Heart right ventricle (tissue), 16 donors: Measurements from ENCODE around the gene SERPINB13. TPM values are rescaled to one million over a fixed set of nuclear protein-coding genes. Genes with fewer than 3 reads are reported as not detected.

Source experiments
- ATAC-seq, 8 donors: fragments of 200-7000 bp; cut with Tn5 transposase; one replicate each; pipeline ENCODE4 v1.9.1; 2020; ENCODE audit warnings: mild to moderate bottlenecking in 8 of 8, moderate library complexity in 8 of 8, moderate number of reproducible peaks in 1 of 8
- DNase-seq, 2 donors: peaks; one replicate each; pipeline ENCODE4 v3.0.0-alpha.2; 2020
- H3K27ac ChIP-seq, 10 donors: fragments of 200-600 bp; sonication (generic) in 2 of 10; one replicate each; pipeline versions ENCODE4 v1.5.0 to v1.8.0; 2020 to 2022; ENCODE audit warnings: mild to moderate bottlenecking in 3 of 10
- H3K27me3 ChIP-seq, 7 donors: fragments of 200-600 bp; one replicate each; pipeline ENCODE4 v1.8.0; 2021 to 2022; ENCODE audit warnings: mild to moderate bottlenecking in 2 of 7
- H3K36me3 ChIP-seq, 9 donors: fragments of 200-600 bp; sonication (generic) in 1 of 9; one replicate each; pipeline versions ENCODE4 v1.5.0 to v1.8.0; 2020 to 2022; ENCODE audit warnings: mild to moderate bottlenecking in 2 of 9
- H3K4me1 ChIP-seq, 9 donors: fragments of 200-600 bp; sonication (generic) in 1 of 9; one replicate each; pipeline versions ENCODE4 v1.5.0 to v1.8.0; 2020 to 2022; ENCODE audit warnings: mild to moderate bottlenecking in 4 of 9
- H3K4me3 ChIP-seq, 10 donors: fragments of 200-600 bp; sonication (generic) in 2 of 10; one replicate each; pipeline versions ENCODE4 v1.5.0 to v1.8.0; 2020 to 2022; ENCODE audit warnings: mild to moderate bottlenecking in 7 of 10, moderate library complexity in 2 of 10
- H3K9me3 ChIP-seq, 11 donors: fragments of 200-600 bp in 10 of 11; sonication (generic) in 2 of 11; one replicate each; pipeline versions ENCODE4 v1.5.0 to v1.8.0; 2013 to 2022; ENCODE audit warnings: mild to moderate bottlenecking in 2 of 11, control low read depth in 1 of 11, moderate library complexity in 1 of 11
- CTCF ChIP-seq, 9 donors: fragments of 200-600 bp; sonication (generic) in 2 of 9; IDR thresholded peaks; one replicate each; pipeline versions ENCODE4 v1.5.0 to v1.8.0; 2021 to 2022; ENCODE audit warnings: antibody characterized with exemption in 9 of 9, mild to moderate bottlenecking in 5 of 9, moderate library complexity in 1 of 9
- WGBS, 2 donors: extraction: QIAGEN DNeasy Blood & Tissue Kit; methylation state at CpG; one replicate each; pipeline ENCODE4 v1.1.7; 2013; ENCODE audit warnings: inconsistent platforms in 1 of 2; 5-methylcytosine and 5-hydroxymethylcytosine counted together
- intact Hi-C, 10 donors: fragments of 100-400 bp; cut with DNase I; formaldehyde crosslinking; loops; one replicate each; pipeline versions ENCODE4 v1.11.1 to v1.14.2; 2022
- polyA plus RNA-seq, 2 donors: library from polyadenylated mRNA; stranded (reverse); fragments of 200-250 nt; gene quantifications; one replicate each; pipeline ENCODE4 v1.2.3, GENCODE V29; 2013
- total RNA-seq, 10 donors: library from RNA; stranded (reverse); fragmentation: NEBNext Ultra II Directional in 3 of 10; extraction: Animal tissue kit (Norgen Biotek cat#: 25700) in 3 of 10; gene quantifications; one replicate each; pipeline versions ENCODE4 v1.2.1 to v1.2.4, GENCODE V29; 2021 to 2023
- donor health status: Arrhythmogenic right ventricular cardiomyopathy.
- donor health status: ischemic (EF 13 %, LVEDD 7.1; RV severe dilation, severe dysfunction).
- donor health status: healthy with polysubstance abuse.
- donor health status: DM: no; HTN: yes; CAD: no.
- donor health status: DM: no; HTN: no; CAD: no.
- donor health status: ischemic (EF 25% LVEDD 6.9; RV normal size, moderate dysfunction).
- donor health status: ischemic (EF 25% LVEDD 5.7; RV mildly dilated, moderate dysfunction).
- donor health status: healthy.
- donor health status: DM: yes; HTN: yes; CAD: no.
- donor health status: Ischemic cardiomyopathy.
- donor health status: ischemic (EF 35%, LVEDD 5.7; RV mildly dilated, moderate dysfunction).
- donor health status: nonischemic (EF 11% LVEDD 7.7; RV severe dilation, severe dysfunction).
- donor health status: DM: yes; HTN: yes; CAD: no.
- donor health status: PGD.
- donor health status: ischemic (EF 29% LVEDD 5.4; RV normal size, mild dysfunction).
- donor health status: nonischemic (EF 23%, LVEDD 6.1; RV moderate dilation, normal function).

The SERPINB13 gene
- total and polyA plus RNA-seq, 12 donors = 0.04 TPM; not detected in 11

DNA sequence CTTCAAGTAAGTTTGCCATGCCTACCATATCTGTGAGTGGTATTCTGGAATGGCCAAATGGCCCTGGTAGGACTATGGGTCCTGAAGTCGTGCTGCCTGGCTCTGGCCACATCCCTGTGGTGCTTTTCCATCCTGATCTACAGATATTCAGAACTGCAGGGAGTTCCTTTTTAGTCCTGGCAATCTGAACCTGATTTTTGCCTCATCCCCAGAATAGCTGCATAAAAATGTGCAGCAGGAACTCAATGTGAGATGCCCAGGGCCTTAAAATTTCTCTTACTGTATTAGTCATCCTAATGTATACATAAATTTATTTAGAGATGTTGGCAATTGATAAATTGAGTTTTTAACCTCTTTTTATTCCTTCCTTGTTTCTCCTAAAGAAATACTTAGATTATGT, 5.3 kb downstream of the SERPINB13 start:
- peaks cover 0 to 5% (median 0%) of the 10 kb centered on the region in 9 donors for H3K4me1 ChIP-seq
- no peak for TF ChIP-seq CTCF (IDR thresholded peaks at IDR 0.05)
- no peak for DNase-seq
- peaks cover 0 to 3% (median 0%) of the 10 kb centered on the region in 7 donors for H3K27me3 ChIP-seq
- intact Hi-C loops = no loop called here
- H3K9me3 ChIP-seq = no peaks in the 10 kb centered on the region
- 33 to 47% methylated on average over 1 of the region's 1 CpG for WGBS, 2 donors
- H3K27ac ChIP-seq = no peak overlapping the region
- no peak overlapping the region for H3K4me3 ChIP-seq
- H3K36me3 ChIP-seq = no peaks in the 10 kb centered on the region
- no peak for ATAC-seq

DNA sequence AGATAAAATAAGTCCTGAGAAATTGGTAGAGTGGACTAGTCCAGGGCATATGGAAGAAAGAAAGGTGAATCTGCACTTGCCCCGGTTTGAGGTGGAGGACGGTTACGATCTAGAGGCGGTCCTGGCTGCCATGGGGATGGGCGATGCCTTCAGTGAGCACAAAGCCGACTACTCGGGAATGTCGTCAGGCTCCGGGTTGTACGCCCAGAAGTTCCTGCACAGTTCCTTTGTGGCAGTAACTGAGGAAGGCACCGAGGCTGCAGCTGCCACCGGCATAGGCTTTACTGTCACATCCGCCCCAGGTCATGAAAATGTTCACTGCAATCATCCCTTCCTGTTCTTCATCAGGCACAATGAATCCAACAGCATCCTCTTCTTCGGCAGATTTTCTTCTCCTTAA, 9.8 kb downstream of the SERPINB13 start:
- intact Hi-C loops = no loop called here
- H3K27me3 ChIP-seq = no peaks in the 10 kb centered on the region
- ATAC-seq = no peak
- H3K9me3 ChIP-seq = no peaks in the 10 kb centered on the region
- WGBS, 2 donors = 71 to 72% methylated on average over 14 of the region's 14 CpGs
- TF ChIP-seq CTCF (IDR thresholded peaks at IDR 0.05) = no peak
- no peaks in the 10 kb centered on the region for H3K4me1 ChIP-seq
- H3K4me3 ChIP-seq = no peak overlapping the region
- no peaks in the 10 kb centered on the region for H3K36me3 ChIP-seq
- DNase-seq = no peak
- no peak overlapping the region for H3K27ac ChIP-seq

DNA sequence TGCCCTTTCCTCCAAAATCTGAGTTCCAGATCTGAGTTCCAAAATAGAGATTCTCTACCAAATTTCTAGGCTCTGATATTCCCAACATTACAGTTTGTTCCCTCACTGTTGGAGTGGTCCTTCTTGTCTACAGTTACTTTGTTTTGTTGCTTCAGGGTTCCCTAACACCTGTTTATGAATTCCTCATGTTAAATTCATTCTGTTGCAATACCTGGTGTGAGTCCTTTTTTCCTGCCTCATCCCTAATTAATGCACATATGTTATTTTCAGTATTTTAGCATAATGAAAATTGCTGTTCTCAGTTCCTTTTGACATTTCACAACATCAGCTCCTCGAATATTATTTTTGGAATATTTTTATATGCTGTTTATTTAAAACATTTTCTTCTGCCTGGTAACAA, 16.2 kb downstream of the SERPINB13 start:
- TF ChIP-seq CTCF (IDR thresholded peaks at IDR 0.05) = no peak
- Histone ChIP-seq H3K9me3 (no peaks in the 10 kb centered on the region), H3K4me3 (no peak overlapping the region), H3K27me3 (no peaks in the 10 kb centered on the region), H3K4me1 (no peaks in the 10 kb centered on the region), H3K27ac (no peak overlapping the region), H3K36me3 (no peaks in the 10 kb centered on the region)
- intact Hi-C loops = no loop called here
- ATAC-seq (no peak), DNase-seq (no peak)
- 51 to 64% methylated on average over 1 of the region's 1 CpG for WGBS, 2 donors

GRCh38 chr18:63603772-63604171, 16.6 kb downstream of the SERPINB13 start:
- H3K9me3 ChIP-seq = no peaks in the 10 kb centered on the region
- no peak for TF ChIP-seq CTCF (IDR thresholded peaks at IDR 0.05)
- H3K36me3 ChIP-seq = no peaks in the 10 kb centered on the region
- no peaks in the 10 kb centered on the region for H3K27me3 ChIP-seq
- 0% methylated on average over 1 of the region's 1 CpG for WGBS, 2 donors
- no peak overlapping the region for H3K27ac ChIP-seq
- ATAC-seq (no peak), DNase-seq (no peak)
- H3K4me3 ChIP-seq = no peak overlapping the region
- intact Hi-C loops = no loop called here
- no peaks in the 10 kb centered on the region for H3K4me1 ChIP-seq
